ENCODE results near the gene ABI3. TPM values are rescaled to one million over a fixed set of nuclear protein-coding genes. Genes with fewer than 3 reads are reported as not detected.
"Not testable (repeated sequence)": the region's sequence is repeated elsewhere in the genome, so short reads cannot be mapped to it uniquely, and the experiment has no call there.

Gene ABI3
- total RNA-seq, 1 donor from 2014 or later, result 16.9 TPM

GRCh38 chr17:49252148-49252695 lies 41.7 kb downstream of the ABI3 start:
- DNase-seq (ENCODE audit: low read depth in 2 of 2), result no peak

- no peak for DNase-seq (ENCODE audit: low read depth in 2 of 2)
Measured at GRCh38 chr17:49254066-49254465, 43.6 kb downstream of the ABI3 start.

- no peak for DNase-seq (ENCODE audit: low read depth in 2 of 2)
Measured at GRCh38 chr17:49255125-49255524, 44.6 kb downstream of the ABI3 start.

- no peak for DNase-seq (ENCODE audit: low read depth in 2 of 2)
Measured at GRCh38 chr17:49258394-49258793, 47.9 kb downstream of the ABI3 start.

- no peak for DNase-seq (ENCODE audit: low read depth in 2 of 2)
Measured at GRCh38 chr17:49259663-49260010, 49.1 kb downstream of the ABI3 start.

GRCh38 chr17:49260011-49260816 lies 49.7 kb downstream of the ABI3 start:
- peak; percentile 43 to 92 for DNase-seq (ENCODE audit: low read depth in 2 of 2)

GRCh38 chr17:49260817-49261291 lies 50.3 kb downstream of the ABI3 start:
- no peak for DNase-seq (ENCODE audit: low read depth in 2 of 2)

- DNase-seq (ENCODE audit: low read depth in 2 of 2), result not testable (repeated sequence)
Measured at GRCh38 chr17:49261540-49261939, 51.0 kb downstream of the ABI3 start.

GRCh38 chr17:49266233-49266632 lies 55.7 kb downstream of the ABI3 start:
- no peak for DNase-seq (ENCODE audit: low read depth in 2 of 2)

- DNase-seq (ENCODE audit: low read depth in 2 of 2), result no peak
Measured at GRCh38 chr17:49267912-49268311, 57.4 kb downstream of the ABI3 start.

- DNase-seq (ENCODE audit: low read depth in 2 of 2), result no peak
Measured at GRCh38 chr17:49269356-49269755, 58.8 kb downstream of the ABI3 start.

Other genes with a start within 250 kb of the ABI3 start
- gene GIP, start 242.1 kb upstream of the ABI3 start, total RNA-seq, result not detected in 2 replicates
- under 0.01 TPM in 2 replicates for gene IGF2BP1, start 213.3 kb upstream of the ABI3 start, total RNA-seq
- under 0.01 TPM in 1 of 2 replicates, not detected in the other for gene B4GALNT2, start 77.9 kb upstream of the ABI3 start, total RNA-seq
- 1.1 and 2.4 TPM in 2 replicates for gene GNGT2, start 133 bp upstream of the ABI3 start, total RNA-seq
- gene PHOSPHO1, start 20.1 kb downstream of the ABI3 start, total RNA-seq, result under 0.01 TPM in 1 of 2 replicates, not detected in the other
- 8.6 and 12.5 TPM in 2 replicates for gene ZNF652, start 151.5 kb downstream of the ABI3 start, total RNA-seq
- 151 and 157 TPM in 2 replicates for gene PHB1, start 204.2 kb downstream of the ABI3 start, total RNA-seq

All from dermis microvascular lymphatic vessel endothelial cell (primary cell).